ENCODE data around the gene FMN1.

DNA sequence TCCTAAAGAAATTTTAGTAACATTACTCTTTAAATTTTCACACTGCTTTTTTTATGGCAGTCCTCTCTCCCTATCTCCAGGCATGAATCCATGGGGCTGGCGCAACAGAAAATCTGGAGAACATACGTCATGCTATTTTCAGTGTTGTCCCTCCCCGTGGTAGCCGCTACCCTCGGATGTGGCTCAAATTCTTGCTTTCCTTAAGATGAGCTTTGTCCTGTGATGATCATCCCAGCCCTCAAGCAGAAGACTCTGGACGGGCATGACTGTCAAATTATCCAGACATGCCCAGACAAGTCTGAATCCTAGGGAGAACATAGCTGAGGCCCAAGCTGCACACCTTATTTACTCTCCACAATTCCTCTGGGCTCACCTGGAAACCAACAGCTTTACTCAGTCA, 49.1 kb downstream of the FMN1 start:
- TF ChIP-seq, protein P1, sequence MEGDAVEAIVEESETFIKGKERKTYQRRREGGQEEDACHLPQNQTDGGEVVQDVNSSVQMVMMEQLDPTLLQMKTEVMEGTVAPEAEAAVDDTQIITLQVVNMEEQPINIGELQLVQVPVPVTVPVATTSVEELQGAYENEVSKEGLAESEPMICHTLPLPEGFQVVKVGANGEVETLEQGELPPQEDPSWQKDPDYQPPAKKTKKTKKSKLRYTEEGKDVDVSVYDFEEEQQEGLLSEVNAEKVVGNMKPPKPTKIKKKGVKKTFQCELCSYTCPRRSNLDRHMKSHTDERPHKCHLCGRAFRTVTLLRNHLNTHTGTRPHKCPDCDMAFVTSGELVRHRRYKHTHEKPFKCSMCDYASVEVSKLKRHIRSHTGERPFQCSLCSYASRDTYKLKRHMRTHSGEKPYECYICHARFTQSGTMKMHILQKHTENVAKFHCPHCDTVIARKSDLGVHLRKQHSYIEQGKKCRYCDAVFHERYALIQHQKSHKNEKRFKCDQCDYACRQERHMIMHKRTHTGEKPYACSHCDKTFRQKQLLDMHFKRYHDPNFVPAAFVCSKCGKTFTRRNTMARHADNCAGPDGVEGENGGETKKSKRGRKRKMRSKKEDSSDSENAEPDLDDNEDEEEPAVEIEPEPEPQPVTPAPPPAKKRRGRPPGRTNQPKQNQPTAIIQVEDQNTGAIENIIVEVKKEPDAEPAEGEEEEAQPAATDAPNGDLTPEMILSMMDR (IDR thresholded peaks at IDR 0.05): no peak
- no peak for TF ChIP-seq POLR2A (IDR thresholded peaks at IDR 0.05)

Data from testis (tissue), 2 donors.